Measurements from ENCODE around the gene CPSF6.

DNA sequence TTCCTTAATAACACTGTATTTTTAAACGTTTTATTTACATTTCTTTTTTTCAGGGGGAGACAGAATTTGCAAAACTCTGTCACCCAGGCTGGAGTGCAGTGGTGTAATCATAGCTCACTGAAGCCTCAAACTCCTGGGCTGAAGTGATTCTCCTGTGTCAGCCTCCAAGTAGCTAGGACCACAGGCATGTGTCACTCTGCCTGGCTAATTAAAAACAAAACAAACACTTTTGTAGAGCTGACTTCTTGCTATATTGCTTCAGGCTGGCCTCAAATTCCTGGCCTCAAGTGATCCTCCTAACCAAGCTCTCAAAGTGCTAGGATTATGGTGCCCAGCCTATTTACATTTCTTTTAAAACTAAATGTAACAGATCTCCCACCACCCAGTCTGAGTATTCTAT, 12.7 kb downstream of the CPSF6 start:
- TF ChIP-seq FOXK2 (IDR thresholded peaks at IDR 0.05) (no peak), BHLHE40 (IDR thresholded peaks at IDR 0.05; ENCODE audit: borderline replicate concordance) (no peak), TARDBP (IDR thresholded peaks at IDR 0.05) (no peak), FOXM1 (IDR thresholded peaks at IDR 0.05; ENCODE audit: borderline replicate concordance) (no peak), ARNT (IDR thresholded peaks at IDR 0.05) (no peak), SUZ12 (IDR thresholded peaks at IDR 0.05) (no peak), FOXA1 (IDR thresholded peaks at IDR 0.05) (no peak), SP1 (IDR thresholded peaks at IDR 0.05) (no peak), CTBP1 (IDR thresholded peaks at IDR 0.05; ENCODE audit: borderline replicate concordance) (no peak)
